Psoas muscle (tissue), 8 donors: ENCODE results near the gene TPRKB. TPM values are rescaled to one million over a fixed set of nuclear protein-coding genes. Genes with fewer than 3 reads are reported as not detected.
"Not testable (repeated sequence)": the region's sequence is repeated elsewhere in the genome, so short reads cannot be mapped to it uniquely, and the experiment has no call there.

Experiments used
- ATAC-seq, 4 donors: fragments of 200-7000 bp; cut with Tn5 transposase; one replicate each; pipeline ENCODE4 v1.9.1; 2020; ENCODE audit warnings: moderate library complexity in 3 of 4, mild to moderate bottlenecking in 2 of 4
- DNase-seq, 2 donors: peaks; one replicate each; pipeline ENCODE4 v3.0.0-alpha.2; 2020
- H3K27ac ChIP-seq: fragments of 200-600 bp; one replicate; pipeline ENCODE4 v1.8.0; 2022
- H3K27me3 ChIP-seq, 3 donors: fragments of 200-600 bp in 1 of 3; one replicate each; pipeline versions ENCODE4 v1.6.1 to v1.8.0; 2013 to 2022; ENCODE audit warnings: low read length in 2 of 3, mild to moderate bottlenecking in 2 of 3, moderate library complexity in 1 of 3; ENCODE audit not compliant: insufficient read depth in 3 of 3
- H3K36me3 ChIP-seq, 2 donors: fragments of 200-600 bp in 1 of 2; one replicate each; pipeline versions ENCODE4 v1.6.1 to v1.8.0; 2013 to 2022; ENCODE audit warnings: low read depth in 1 of 2, mild to moderate bottlenecking in 1 of 2, moderate library complexity in 1 of 2; ENCODE audit not compliant: insufficient read depth in 1 of 2
- H3K4me1 ChIP-seq: fragments of 200-600 bp; one replicate; pipeline ENCODE4 v1.8.0; 2022
- H3K4me3 ChIP-seq: fragments of 200-600 bp; one replicate; pipeline ENCODE4 v1.8.0; 2022; ENCODE audit warnings: mild to moderate bottlenecking
- H3K9me3 ChIP-seq: fragments of 200-600 bp; one replicate; pipeline ENCODE4 v1.8.0; 2022
- WGBS, 3 donors: extraction: QIAGEN DNeasy Blood & Tissue Kit; methylation state at CpG; one replicate each; pipeline versions ENCODE4 v1.1.6 to v1.1.7; 2013; 5-methylcytosine and 5-hydroxymethylcytosine counted together
- intact Hi-C, 2 donors: fragments of 100-400 bp; cut with DNase I; formaldehyde crosslinking; loops; one replicate each; pipeline versions ENCODE4 v1.11.0 to v1.14.2; 2022
- polyA plus RNA-seq, 3 donors: library from polyadenylated mRNA; stranded (reverse); fragments of 200-250 nt; gene quantifications; one replicate each; pipeline ENCODE4 v1.2.3, GENCODE V29; 2013
- total RNA-seq, 4 donors: library from RNA; stranded (reverse); fragmentation: NEBNext Ultra II Directional in 2 of 4; extraction: Animal tissue kit (Norgen Biotek cat#: 25700) in 2 of 4; gene quantifications; one replicate each; pipeline versions ENCODE4 v1.2.1 to v1.2.4, GENCODE V29; 2021 to 2023
- TF ChIP-seq, protein P1 (sequence below): fragments of 200-600 bp; IDR thresholded peaks from one replicate; pipeline ENCODE4 v1.8.0; 2022; ENCODE audit warnings: antibody characterized with exemption
- donor health status: healthy with polysubstance abuse.
- donor health status: DM: no; HTN: no; CAD: no; lungs with moderate emphysema.
- donor health status: Bipolar disorder and iron deficiency.
- donor health status: healthy.
- donor health status: DM: yes; HTN: yes; CAD: no.
- donor health status: DM: no; HTN: no; CAD: no.
- donor health status: DM: no; HTN: no; CAD: no.
- donor health status: DM: yes; HTN: yes; CAD: no.

Gene TPRKB
- total and polyA plus RNA-seq, 7 donors: 21.8 to 130 (median 35.1) TPM

DNA sequence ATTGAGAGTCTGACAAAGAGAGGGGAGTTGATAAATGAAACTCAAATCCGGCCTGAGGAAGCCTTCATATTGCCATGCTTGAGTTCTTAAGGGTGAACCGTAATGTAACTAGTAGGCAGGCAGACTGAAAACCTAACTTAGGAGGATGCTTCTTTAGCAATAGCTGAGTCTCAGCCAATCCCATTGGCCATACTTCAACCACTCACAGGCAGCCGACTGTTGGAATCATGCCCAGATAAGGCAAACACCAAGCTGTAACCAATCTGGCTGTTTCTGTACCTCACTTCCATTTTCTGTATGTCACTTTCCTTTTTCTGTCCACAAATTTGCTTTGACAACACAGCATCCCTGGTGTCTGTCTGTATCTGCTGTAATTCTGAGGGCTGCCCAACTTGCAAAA, 39.5 kb downstream of the TPRKB start:
- ATAC-seq (no peak), DNase-seq (no peak)
- Histone ChIP-seq H3K4me3 (no peak overlapping the region), H3K27ac (no peak overlapping the region), H3K36me3 (no peaks in the 10 kb centered on the region), H3K4me1 (no peaks in the 10 kb centered on the region), H3K9me3 (no peaks in the 10 kb centered on the region), H3K27me3 (no peaks in the 10 kb centered on the region)
- TF ChIP-seq, protein P1, sequence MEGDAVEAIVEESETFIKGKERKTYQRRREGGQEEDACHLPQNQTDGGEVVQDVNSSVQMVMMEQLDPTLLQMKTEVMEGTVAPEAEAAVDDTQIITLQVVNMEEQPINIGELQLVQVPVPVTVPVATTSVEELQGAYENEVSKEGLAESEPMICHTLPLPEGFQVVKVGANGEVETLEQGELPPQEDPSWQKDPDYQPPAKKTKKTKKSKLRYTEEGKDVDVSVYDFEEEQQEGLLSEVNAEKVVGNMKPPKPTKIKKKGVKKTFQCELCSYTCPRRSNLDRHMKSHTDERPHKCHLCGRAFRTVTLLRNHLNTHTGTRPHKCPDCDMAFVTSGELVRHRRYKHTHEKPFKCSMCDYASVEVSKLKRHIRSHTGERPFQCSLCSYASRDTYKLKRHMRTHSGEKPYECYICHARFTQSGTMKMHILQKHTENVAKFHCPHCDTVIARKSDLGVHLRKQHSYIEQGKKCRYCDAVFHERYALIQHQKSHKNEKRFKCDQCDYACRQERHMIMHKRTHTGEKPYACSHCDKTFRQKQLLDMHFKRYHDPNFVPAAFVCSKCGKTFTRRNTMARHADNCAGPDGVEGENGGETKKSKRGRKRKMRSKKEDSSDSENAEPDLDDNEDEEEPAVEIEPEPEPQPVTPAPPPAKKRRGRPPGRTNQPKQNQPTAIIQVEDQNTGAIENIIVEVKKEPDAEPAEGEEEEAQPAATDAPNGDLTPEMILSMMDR: no peak
- intact Hi-C loops: loop anchor here in 1 of 2 donors (10.0 kb wide), 1 partner anchor 77 kb away; no protein-coding TSS in a partner anchor
- WGBS, 3 donors: 57 to 65% (median 60%) methylated on average over 3 of the region's 3 CpGs

DNA sequence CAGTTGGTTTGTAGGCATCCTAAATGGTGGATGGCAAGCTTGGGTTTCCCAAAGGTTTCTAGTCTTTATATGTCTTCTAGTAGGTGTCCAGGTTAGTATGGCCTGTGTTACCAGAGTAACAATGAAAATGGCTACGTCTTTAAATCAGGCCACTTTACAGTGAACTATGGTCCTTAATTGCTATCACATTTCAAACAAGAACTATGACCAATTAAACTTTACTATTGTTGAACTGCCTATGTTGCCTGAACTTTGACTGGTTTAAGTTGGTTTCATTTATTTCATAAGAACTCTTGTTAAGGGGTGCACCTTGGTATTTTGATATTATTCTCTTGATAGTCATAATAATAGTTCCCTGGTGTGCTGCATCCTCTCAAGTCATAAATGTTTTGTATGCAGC, 40.2 kb downstream of the TPRKB start:
- intact Hi-C loops: loop anchor here in 1 of 2 donors (10.0 kb wide), 1 partner anchor 78 kb away; no protein-coding TSS in a partner anchor
- not testable (repeated sequence) for H3K9me3 ChIP-seq, H3K36me3 ChIP-seq, H3K27ac ChIP-seq, ATAC-seq, H3K4me1 ChIP-seq, H3K27me3 ChIP-seq, DNase-seq, H3K4me3 ChIP-seq
- 78 to 87% (median 85%) methylated on average over 1 of the region's 1 CpG for WGBS, 3 donors

- intact Hi-C loops: loop anchor here in 1 of 2 donors (10.0 kb wide), 1 partner anchor 78 kb away; no protein-coding TSS in a partner anchor
Observed at GRCh38 chr2:73696521-73696920, 40.6 kb downstream of the TPRKB start.

GRCh38 chr2:73690372-73691088, 46.6 kb downstream of the TPRKB start:
- peak in 3 of 4 donors; percentile 65 to 83 (median 72) for ATAC-seq

More at GRCh38 chr2:73696521-73696920, 40.6 kb downstream of the TPRKB start:
- not testable (repeated sequence) for H3K27ac ChIP-seq, ATAC-seq, H3K4me3 ChIP-seq, H3K9me3 ChIP-seq, DNase-seq, H3K36me3 ChIP-seq, H3K27me3 ChIP-seq, H3K4me1 ChIP-seq
- WGBS, 3 donors: 85 to 89% (median 86%) methylated on average over 3 of the region's 3 CpGs

GRCh38 chr2:73688494-73688893, 48.7 kb downstream of the TPRKB start:
- intact Hi-C loops, H3K36me3 ChIP-seq, H3K4me3 ChIP-seq, ATAC-seq, DNase-seq, H3K27me3 ChIP-seq, H3K4me1 ChIP-seq, H3K9me3 ChIP-seq, H3K27ac ChIP-seq: not testable (repeated sequence)
- WGBS, 3 donors: 91 to 97% (median 94%) methylated on average over 5 of the region's 5 CpGs

More at GRCh38 chr2:73690372-73691088, 46.6 kb downstream of the TPRKB start:
- not testable (repeated sequence) for DNase-seq, H3K4me3 ChIP-seq, H3K27me3 ChIP-seq, H3K36me3 ChIP-seq, H3K27ac ChIP-seq, H3K9me3 ChIP-seq, H3K4me1 ChIP-seq
- WGBS, 3 donors: 29 to 67% (median 57%) methylated on average over 2 to 4 of the region's 4 CpGs
- TF ChIP-seq, protein P1: peak; percentile 40
- intact Hi-C loops: loop anchor here in 1 of 2 donors (10.0 kb wide), 1 partner anchor 84 kb away; no protein-coding TSS in a partner anchor

GRCh38 chr2:73685764-73686438, 51.2 kb downstream of the TPRKB start:
- WGBS, 3 donors: 77 to 82% (median 79%) methylated on average over 4 of the region's 4 CpGs
- H3K4me1 ChIP-seq: no peaks in the 10 kb centered on the region
- TF ChIP-seq, protein P1: no peak
- no peak overlapping the region for H3K4me3 ChIP-seq
- DNase-seq (no peak), ATAC-seq (no peak)
- H3K36me3 ChIP-seq: no peaks in the 10 kb centered on the region
- H3K9me3 ChIP-seq: no peaks in the 10 kb centered on the region
- no peak overlapping the region for H3K27ac ChIP-seq
- intact Hi-C loops: no loop called here
- no peaks in the 10 kb centered on the region for H3K27me3 ChIP-seq

DNA sequence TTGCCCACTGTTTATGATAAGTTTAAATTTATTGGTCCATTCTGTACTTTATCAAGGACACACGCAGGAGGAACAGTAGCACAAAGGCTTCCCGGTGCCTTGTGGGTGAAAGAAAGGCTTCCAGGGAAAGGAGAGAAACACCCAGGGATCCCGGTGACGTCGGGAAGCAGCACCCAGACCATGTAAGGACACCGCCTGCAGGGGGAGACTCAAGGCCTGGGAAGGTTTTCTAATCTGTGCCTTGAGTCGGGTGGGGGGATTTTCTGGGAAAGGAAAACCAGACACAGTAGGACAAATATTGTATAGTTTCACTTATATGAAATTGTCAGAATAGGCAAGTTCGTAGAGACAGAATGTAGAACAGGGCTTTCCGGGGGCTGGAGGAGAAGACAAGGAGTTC, 52.2 kb downstream of the TPRKB start:
- 45 to 63% (median 62%) methylated on average over 7 to 9 of the region's 9 CpGs for WGBS, 3 donors
- H3K4me1 ChIP-seq, H3K27me3 ChIP-seq, H3K27ac ChIP-seq, H3K4me3 ChIP-seq, H3K9me3 ChIP-seq, H3K36me3 ChIP-seq, DNase-seq, intact Hi-C loops: not testable (repeated sequence)
- ATAC-seq: peak in 1 of 4 donors; percentile 46

DNA sequence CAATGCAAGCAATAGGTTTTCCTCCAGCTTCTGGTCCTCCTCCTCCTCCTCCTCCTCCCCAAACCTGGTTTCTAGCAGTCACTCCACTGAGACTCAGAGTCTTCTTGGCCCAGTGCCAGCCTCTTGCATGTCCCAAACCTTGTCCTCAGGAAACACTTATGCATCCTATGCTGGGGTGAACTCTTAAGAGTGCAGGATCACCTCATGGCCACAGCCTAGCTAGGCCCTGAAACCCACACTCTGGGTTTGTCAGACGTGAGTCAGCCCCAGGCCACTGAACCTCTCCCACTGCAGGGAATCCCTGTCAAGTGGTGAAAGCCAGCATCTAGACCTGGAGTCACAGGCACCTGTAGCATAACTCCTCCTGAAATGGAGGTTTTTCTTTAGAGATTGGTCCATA, 52.8 kb downstream of the TPRKB start:
- H3K4me1 ChIP-seq, intact Hi-C loops, H3K36me3 ChIP-seq, H3K4me3 ChIP-seq, H3K27me3 ChIP-seq, H3K9me3 ChIP-seq, ATAC-seq, DNase-seq, H3K27ac ChIP-seq: not testable (repeated sequence)
- WGBS, 3 donors: 83 to 86% (median 84%) methylated on average over 1 of the region's 1 CpG
